PC-9 (cell line): ENCODE data around the gene FBXO34. TPM values are rescaled to one million over a fixed set of nuclear protein-coding genes. Genes with fewer than 3 reads are reported as not detected.

ENCODE experiments used
- BruUV-seq: library from RNA; stranded (reverse); fragments of 400-500 nt; replicated peaks from 2 replicates; lab custom pipeline; 2021; lab: Mats Ljungman, UMichigan
- CTCF ChIA-PET: fragments of 300-600 bp; sonication (Branson Sonifier 250); formaldehyde crosslinking; loops from one replicate; lab custom pipeline; 2022; ENCODE audit warnings: antibody characterized with exemption; lab: Charles Lee
- POLR2A ChIA-PET: fragments of 300-600 bp; sonication (Branson Sonifier 250); formaldehyde crosslinking; loops from one replicate; lab custom pipeline; 2022; ENCODE audit warnings: antibody characterized with exemption; ENCODE audit not compliant: unreplicated experiment; lab: Charles Lee
- DNase-seq, 2 experiments: peaks; one replicate each; pipeline versions ENCODE4 v3.0.0 to v3.0.0-alpha.2; 2015 to 2022; ENCODE audit warnings: mixed read lengths in 1 of 2
- H2AFZ ChIP-seq: fragments of 200-600 bp; sonication (generic); 2 replicates; pipeline ENCODE4 v1.8.1; 2017; ENCODE audit warnings: antibody characterized with exemption
- H3F3A ChIP-seq: fragments of 200-600 bp; sonication (generic); 2 replicates; pipeline ENCODE4 v1.8.1; 2017; ENCODE audit warnings: antibody characterized with exemption, mild to moderate bottlenecking, low read depth; ENCODE audit not compliant: insufficient read depth
- H3K27ac ChIP-seq: fragments of 200-600 bp; sonication (generic); 2 replicates; pipeline ENCODE4 v1.6.1; 2016; ENCODE audit warnings: mixed run types
- H3K27me3 ChIP-seq: fragments of 200-600 bp; sonication (generic); 2 replicates; pipeline ENCODE4 v1.6.1; 2016; ENCODE audit warnings: low read depth, mixed run types; ENCODE audit not compliant: insufficient read depth
- H3K36me3 ChIP-seq: fragments of 200-600 bp; sonication (generic); 2 replicates; pipeline ENCODE4 v1.6.1; 2016; ENCODE audit warnings: low read depth, mixed run types
- H3K4me1 ChIP-seq: fragments of 200-600 bp; sonication (generic); replicated peaks from 2 replicates; pipeline ENCODE4 v1.6.1; 2016; ENCODE audit warnings: mixed run types; ENCODE audit not compliant: insufficient read depth
- H3K4me2 ChIP-seq: fragments of 200-600 bp; sonication (generic); 2 replicates; pipeline ENCODE4 v1.6.1; 2017; ENCODE audit warnings: mixed run types
- H3K4me3 ChIP-seq: fragments of 200-600 bp; sonication (generic); 2 replicates; pipeline ENCODE4 v1.6.1; 2016; ENCODE audit warnings: mixed run types
- H3K79me2 ChIP-seq: fragments of 200-600 bp; sonication (generic); 2 replicates; pipeline ENCODE4 v1.6.1; 2017; ENCODE audit warnings: low read depth, mixed run types
- H3K9me2 ChIP-seq: fragments of 200-600 bp; sonication (generic); 2 replicates; pipeline ENCODE4 v1.8.1; 2017; ENCODE audit warnings: mild to moderate bottlenecking; ENCODE audit not compliant: insufficient read depth
- H3K9me3 ChIP-seq: fragments of 200-600 bp; sonication (generic); 2 replicates; pipeline ENCODE4 v1.8.1; 2016; ENCODE audit warnings: low read depth; ENCODE audit not compliant: insufficient read depth
- H4K20me1 ChIP-seq: fragments of 200-600 bp; sonication (generic); 2 replicates; pipeline ENCODE4 v1.8.1; 2017; ENCODE audit not compliant: insufficient read depth
- EZH2 ChIP-seq: fragments of 200-600 bp; sonication (generic); IDR thresholded peaks from 2 replicates; pipeline ENCODE4 v1.8.0; 2017; ENCODE audit warnings: antibody characterized with exemption, low read depth
- intact Hi-C: fragments of 100-400 bp; cut with micrococcal nuclease; formaldehyde crosslinking; loops from one replicate; pipeline ENCODE4 v1.10.0; 2022; ENCODE audit not compliant: unreplicated experiment
- total RNA-seq: library from RNA; stranded (reverse); gene quantifications from 2 replicates; pipeline ENCODE4 v1.2.3, GENCODE V29; 2021
- TF ChIP-seq, protein P1 (sequence below): fragments of 200-600 bp; sonication (generic); conservative IDR thresholded peaks from 2 replicates; pipeline ENCODE4 v1.6.1; 2017; ENCODE audit warnings: mixed run types, antibody characterized with exemption, mild to moderate bottlenecking, moderate library complexity

FBXO34 gene
- total RNA-seq, 1 experiment from 2014 or later: 32.8 TPM

DNA sequence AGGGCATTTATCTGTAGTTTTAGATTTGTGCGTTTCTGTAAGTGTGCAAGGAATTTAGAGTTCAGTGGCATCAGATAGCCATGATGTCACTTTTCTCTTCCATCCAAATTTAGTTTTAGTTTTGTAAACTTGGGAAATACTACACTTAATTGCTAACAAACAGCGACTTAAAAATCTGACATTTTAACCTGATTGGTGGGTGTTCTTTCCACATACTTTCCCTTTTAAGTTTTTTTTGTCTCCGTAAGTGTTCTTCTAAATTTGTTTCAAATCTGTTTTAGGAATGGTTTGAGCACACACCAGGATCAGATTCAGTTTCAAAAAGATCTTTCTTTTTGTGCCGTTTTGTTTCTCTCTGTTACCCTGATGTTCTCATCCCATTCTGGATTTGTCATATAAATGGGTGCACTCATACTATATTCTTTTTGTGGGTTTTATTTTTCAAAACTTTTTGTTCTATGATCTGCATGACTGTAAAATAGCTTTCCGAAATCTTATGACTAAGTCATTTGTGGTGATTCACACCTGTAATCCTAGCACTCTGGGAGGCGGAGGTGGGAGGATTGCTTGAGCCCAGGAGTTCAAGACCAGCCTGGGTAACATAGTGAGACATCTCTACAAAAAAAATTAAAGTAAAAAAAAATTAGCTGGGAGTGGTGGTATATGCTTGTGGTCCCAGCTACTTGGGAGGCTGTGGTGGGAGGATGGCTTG is 58.9 kb downstream of the FBXO34 start:
- POLR2A ChIA-PET: no interaction called here
- Histone ChIP-seq H3K36me3 (no peaks in the 10 kb centered on the region), H3K9me2 (no peaks in the 10 kb centered on the region), H4K20me1 (0 out of 2 replicates have a peak, but pooled peaks cover 15% of the 10 kb centered on the region), H3K27me3 (no peaks in the 10 kb centered on the region), H3K27ac (no peak overlapping the region), H3K4me2 (no peak overlapping the region), H3F3A (peaks cover 14% of the 10 kb centered on the region; the same call in 1 of the 2 replicates), H2AFZ (no peak overlapping the region), H3K4me3 (no peak overlapping the region), H3K9me3 (no peaks in the 10 kb centered on the region), H3K4me1 (peaks cover 14% of the 10 kb centered on the region), H3K79me2 (peaks cover 65% of the 10 kb centered on the region)
- intact Hi-C loops: no loop called here
- no TSS peak for BruUV-seq
- CTCF ChIA-PET: no interaction called here
- no peak for DNase-seq
- TF ChIP-seq, protein P1, sequence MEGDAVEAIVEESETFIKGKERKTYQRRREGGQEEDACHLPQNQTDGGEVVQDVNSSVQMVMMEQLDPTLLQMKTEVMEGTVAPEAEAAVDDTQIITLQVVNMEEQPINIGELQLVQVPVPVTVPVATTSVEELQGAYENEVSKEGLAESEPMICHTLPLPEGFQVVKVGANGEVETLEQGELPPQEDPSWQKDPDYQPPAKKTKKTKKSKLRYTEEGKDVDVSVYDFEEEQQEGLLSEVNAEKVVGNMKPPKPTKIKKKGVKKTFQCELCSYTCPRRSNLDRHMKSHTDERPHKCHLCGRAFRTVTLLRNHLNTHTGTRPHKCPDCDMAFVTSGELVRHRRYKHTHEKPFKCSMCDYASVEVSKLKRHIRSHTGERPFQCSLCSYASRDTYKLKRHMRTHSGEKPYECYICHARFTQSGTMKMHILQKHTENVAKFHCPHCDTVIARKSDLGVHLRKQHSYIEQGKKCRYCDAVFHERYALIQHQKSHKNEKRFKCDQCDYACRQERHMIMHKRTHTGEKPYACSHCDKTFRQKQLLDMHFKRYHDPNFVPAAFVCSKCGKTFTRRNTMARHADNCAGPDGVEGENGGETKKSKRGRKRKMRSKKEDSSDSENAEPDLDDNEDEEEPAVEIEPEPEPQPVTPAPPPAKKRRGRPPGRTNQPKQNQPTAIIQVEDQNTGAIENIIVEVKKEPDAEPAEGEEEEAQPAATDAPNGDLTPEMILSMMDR: no peak

DNA sequence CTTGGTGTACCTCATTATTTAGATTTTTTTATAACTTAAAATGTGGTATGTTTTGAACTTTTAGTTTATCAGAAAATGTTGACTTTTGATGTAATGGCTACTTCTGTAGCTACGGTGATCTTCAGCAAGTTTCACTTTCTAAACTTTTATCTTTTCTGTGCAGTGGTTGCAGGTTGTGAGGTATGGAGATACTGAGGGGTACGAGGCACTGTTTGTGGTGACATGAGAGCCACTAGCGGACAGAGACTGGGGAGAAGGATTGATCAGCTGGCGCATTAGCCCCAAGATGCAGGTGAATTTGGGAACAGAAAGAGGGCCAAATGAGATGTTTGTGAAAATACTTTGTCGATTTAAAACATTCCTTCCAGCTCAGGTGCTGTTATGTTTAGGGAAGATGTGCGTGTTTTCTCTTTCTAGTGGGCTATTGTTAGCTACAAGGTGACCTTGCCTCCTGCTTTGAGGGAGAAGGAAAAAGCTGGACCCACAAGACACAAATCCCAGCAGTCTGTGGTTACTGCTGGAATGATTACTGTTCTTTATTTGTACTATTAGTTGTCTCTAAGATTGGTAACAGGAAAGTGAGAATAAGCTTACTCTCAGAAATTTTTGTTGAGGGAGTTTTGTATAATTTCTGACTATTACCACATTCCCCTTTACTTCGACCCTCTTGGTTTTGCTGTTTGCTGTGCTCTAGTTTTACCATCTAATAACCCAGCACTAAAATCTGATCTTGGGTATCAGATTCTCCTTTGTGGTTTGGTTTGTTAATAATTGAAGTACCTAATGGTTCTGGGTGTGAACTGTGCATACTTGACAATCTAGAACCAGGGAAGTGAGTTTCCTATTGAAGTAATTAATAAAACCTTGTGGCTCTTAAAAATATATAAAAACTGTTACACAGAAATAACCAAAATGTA is 61.7 kb downstream of the FBXO34 start:
- peaks cover 36% of the 10 kb centered on the region for H3K4me1 ChIP-seq
- H3K9me2 ChIP-seq: no peaks in the 10 kb centered on the region
- H3K4me2 ChIP-seq: no peak overlapping the region
- H3K4me3 ChIP-seq: no peak overlapping the region
- intact Hi-C loops: no loop called here
- no TSS peak for BruUV-seq
- ChIA-PET POLR2A (interaction anchor here (0.5 to 0.6 kb wide), 2 partner anchors 420 to 714 kb away, joined by 3 to 4 read pairs; no protein-coding TSS in a partner anchor), CTCF (no interaction called here)
- no peak overlapping the region for H2AFZ ChIP-seq
- H3K36me3 ChIP-seq: no peaks in the 10 kb centered on the region
- 0 out of 2 replicates have a peak, but pooled peaks cover 15% of the 10 kb centered on the region for H4K20me1 ChIP-seq
- H3K9me3 ChIP-seq: no peaks in the 10 kb centered on the region
- H3F3A ChIP-seq: peaks cover 25% of the 10 kb centered on the region; the same call in 1 of the 2 replicates
- TF ChIP-seq, protein P1: no peak
- no peak for TF ChIP-seq EZH2
- no peaks in the 10 kb centered on the region for H3K27me3 ChIP-seq
- peaks cover 77% of the 10 kb centered on the region for H3K79me2 ChIP-seq
- no peak overlapping the region for H3K27ac ChIP-seq
- DNase-seq: no peak

DNA sequence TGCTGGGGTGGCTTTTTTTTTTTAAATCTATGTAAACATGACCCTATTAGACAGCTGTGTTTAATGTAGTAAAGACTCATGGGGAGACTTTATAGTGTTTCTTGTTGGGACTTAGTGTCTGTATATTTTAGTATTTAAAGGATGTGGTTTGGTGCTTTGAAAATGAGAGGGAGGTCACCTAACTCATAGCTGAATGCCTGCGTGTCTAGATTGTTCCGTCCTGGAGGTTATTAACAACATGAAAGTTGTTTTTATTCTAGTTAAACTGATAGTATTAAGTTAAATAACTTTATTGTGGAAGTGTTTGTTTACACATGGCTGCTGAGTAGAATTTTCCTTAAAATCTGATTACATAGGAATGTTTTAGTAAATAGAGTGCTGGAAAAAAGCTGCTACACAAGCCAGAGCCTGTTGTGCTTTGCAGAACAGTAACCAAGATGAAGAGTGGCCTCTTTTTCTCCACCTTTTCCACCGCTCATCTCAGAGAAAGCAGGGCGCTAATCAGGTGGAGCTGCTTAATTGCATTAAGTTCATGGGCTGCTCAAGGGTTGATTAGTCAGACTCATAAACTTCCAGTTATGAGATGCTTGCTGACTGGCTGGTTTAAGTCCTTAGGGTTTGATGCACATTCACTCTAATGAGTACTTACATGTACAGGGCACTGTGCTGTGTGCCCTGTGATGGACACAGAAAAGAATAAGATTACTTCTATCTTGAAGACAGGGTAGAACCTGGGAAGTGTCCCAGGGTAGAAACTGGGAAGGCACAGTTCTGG is 62.7 kb downstream of the FBXO34 start:
- intact Hi-C loops: no loop called here
- Histone ChIP-seq H2AFZ (no peak overlapping the region), H3K36me3 (no peaks in the 10 kb centered on the region), H4K20me1 (0 out of 2 replicates have a peak, but pooled peaks cover 6% of the 10 kb centered on the region), H3K79me2 (peaks cover 78% of the 10 kb centered on the region), H3K4me3 (no peak overlapping the region), H3K27me3 (no peaks in the 10 kb centered on the region), H3K9me3 (no peaks in the 10 kb centered on the region), H3K4me2 (no peak overlapping the region), H3K9me2 (no peaks in the 10 kb centered on the region), H3K4me1 (peaks cover 36% of the 10 kb centered on the region), H3K27ac (no peak overlapping the region), H3F3A (peaks cover 20% of the 10 kb centered on the region; the same call in 1 of the 2 replicates)
- BruUV-seq: no TSS peak
- POLR2A ChIA-PET: interaction anchor here (0.6 kb wide), 2 partner anchors 16 to 713 kb away, joined by 3 to 16 read pairs; no protein-coding TSS in a partner anchor
- CTCF ChIA-PET: no interaction called here
- TF ChIP-seq, protein P1: no peak
- TF ChIP-seq EZH2: no peak
- no peak for DNase-seq
